Central memory CD4-positive, alpha-beta T cell (primary cell): Measurements from ENCODE around the gene MAP3K9.

Experiments used
- DNase-seq: peaks from one replicate; pipeline ENCODE4 v3.0.0; 2022

Gene MAP3K9

DNA sequence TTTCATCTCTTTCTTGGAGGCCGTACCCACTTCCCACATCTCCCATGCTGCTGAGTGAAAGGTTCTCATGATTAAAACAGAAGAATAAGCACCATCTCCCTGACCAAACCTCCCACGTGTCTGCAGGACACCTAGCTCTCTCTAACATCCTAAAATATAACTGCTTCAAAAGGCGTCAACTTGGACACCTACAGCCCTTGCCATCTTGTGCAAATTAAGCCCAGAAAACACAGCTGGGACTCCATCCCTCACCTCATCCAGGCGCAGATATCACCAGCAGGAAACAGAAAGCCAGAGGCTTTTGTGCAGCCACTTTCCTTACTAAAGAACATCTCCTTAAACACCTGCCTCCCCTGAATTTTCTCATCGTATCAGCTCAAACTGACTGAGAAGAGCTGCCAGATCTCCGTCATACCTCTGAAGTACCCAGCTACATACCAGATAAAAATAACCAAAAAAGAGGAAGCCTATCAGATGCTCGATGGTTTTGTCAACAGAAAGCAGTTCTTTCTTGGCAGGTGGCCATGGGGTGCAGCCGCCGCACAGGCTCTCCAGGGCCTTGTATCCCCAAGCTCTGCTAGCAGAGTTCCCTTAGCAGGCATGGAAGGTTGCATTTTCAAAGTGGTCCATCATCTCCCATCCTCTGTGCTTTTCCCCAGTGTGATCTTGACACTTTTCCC lies 28.8 kb downstream of the MAP3K9 start:
- no peak for DNase-seq

DNA sequence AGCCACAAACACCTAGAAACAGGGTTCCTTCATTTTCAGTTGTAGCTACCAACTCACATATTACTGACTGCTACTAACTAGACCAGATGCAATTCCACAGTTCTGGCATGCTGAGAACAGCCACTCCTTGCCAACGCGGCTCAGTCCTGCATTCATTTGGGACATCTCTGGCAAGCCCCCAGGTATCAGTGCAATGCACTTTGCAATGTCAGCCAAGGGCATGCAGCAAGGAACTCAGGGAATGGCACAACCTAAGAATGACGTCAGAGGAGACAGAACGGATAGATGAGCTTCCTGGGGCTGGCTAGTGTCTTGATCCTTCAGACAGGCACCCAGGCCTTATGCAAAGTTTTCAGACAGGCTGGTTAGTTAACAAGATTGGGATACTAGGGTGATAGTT lies 29.6 kb downstream of the MAP3K9 start:
- DNase-seq, result no peak

DNA sequence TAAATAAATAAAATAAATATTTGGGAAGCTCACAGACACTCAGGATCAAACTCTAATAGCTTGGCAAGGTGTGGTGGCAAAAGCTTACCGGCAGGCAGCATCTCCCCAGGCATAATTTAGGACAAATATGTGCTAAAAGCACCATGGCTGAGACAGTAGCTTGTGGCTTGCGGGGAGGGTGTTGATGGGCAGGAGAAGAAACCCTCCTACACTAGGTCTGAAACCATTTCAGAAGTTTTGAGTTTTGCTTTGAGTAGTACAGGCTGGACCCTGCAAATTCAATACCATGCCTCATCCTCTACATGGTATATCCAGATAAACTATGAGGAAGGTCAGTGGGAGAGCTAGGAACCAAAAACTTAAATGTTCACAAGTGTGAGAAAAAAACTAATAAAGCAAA lies 33.1 kb downstream of the MAP3K9 start:
- DNase-seq, result no peak

DNA sequence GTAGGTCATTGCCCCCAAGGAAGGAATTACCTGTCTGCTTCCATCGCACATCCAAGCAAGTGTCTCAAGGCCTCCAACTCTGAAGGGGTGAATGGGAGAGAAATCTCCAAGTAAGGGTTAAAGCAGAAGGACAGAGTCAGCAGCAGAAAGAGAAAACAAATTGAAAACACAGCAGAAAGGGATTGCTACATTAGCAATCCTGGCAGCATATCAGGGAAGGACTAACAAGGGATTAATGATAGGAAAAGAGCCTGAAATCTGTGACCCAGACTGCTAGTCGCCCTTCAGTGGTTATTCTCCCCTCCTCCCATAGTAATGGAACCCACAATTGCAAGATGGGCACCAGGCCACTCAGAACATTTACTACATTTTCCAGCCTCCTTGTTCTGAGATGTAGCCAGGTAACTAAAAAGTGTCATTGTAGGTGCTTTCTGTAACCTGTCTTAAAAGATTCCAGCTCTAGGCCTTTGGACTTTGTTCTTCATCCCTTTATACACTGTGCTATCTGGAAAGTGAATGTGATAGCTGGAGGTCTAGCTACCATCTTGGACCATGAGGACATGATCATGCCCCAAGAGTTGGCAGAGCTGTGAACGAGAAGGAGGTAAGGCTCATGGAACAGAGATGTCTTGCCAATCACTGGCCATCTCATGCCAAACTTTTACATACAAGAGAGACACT lies 36.0 kb downstream of the MAP3K9 start:
- no peak for DNase-seq

- no peak for DNase-seq
These were observed 37.5 kb downstream of the MAP3K9 start for GRCh38 chr14:70771781-70772212.

DNA sequence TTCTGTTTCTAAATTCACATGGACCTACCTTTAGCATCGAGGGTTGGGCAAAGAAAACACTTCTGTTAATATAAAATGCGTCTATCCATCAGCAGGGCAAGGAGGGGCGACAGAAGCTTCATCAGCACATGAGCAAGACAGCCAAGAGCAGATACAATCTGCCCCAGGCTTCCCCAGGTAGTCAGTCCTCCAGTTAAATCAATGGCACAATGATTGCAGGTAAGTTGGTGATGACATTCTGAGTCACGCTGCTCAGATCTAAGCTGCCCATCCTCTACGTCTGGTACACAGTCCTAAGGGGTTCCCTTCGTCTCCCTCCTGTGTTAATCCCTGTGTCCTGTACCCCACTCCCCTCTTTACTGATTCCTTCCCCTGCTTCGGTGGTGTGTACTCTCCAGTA lies 38.8 kb downstream of the MAP3K9 start:
- DNase-seq, result no peak

DNA sequence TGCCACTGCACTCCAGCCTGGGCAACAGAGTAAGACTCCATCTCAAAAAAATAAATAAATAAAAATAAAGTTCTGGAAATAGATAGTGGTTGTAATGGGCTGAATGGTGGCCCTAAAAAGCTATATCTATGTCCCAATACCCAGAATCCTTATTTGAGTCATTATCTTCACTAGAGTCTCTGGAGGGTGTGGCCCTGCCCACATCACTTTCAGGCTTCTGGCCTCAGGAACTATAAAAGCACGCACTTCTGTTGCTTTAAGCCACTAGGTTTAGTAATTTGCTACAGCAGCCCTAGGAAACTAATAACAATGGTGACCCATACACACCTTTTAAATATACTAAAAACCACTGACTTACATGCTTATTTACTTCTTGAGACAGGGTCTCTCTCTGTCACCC lies 49.9 kb downstream of the MAP3K9 start:
- no peak for DNase-seq

- no peak for DNase-seq
These were observed 53.7 kb downstream of the MAP3K9 start for GRCh38 chr14:70755655-70756054.

DNA sequence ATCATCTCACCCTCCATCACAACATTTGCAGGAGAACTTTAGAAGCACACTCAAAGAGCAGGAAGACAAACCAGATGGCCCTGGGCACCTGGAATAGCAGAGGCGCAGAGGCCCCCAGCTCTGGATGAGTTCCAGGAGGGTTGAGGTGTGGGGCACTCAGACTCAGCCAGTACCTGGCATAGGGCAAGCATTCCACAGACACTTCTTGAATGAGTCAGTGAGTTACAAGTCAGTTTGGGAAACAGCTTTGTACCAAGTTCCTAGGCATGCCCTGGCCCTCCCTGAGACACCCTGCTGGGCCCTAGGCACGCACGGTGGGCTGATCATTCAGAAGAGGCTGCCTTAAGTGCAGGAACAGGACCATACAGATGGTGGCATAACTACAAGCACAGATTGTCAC lies 54.3 kb downstream of the MAP3K9 start:
- no peak for DNase-seq

GRCh38 chr14:70753518-70753953 lies 55.8 kb downstream of the MAP3K9 start:
- DNase-seq, result no peak

DNA sequence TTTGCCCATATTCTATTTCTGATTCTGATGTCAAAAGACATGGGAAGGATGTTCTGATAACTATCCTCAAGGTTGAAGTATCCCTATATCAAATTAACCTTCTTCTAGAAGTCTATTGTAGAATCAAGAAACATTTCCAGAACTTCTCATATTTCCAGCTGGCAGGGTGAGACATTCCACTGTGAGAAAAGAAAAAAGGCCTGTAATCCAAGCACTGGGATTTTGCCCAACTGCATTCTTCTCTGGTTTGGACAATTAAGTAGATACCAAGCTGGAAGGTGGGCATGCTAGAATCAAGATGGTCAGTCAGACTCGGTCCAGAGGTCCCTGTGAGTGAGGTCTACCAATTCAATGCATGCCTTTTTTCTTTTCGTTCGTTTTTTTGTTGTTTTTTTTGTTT lies 60.9 kb downstream of the MAP3K9 start:
- no peak for DNase-seq

- DNase-seq, result no peak
These were observed 64.7 kb downstream of the MAP3K9 start for GRCh38 chr14:70744641-70745040.

DNA sequence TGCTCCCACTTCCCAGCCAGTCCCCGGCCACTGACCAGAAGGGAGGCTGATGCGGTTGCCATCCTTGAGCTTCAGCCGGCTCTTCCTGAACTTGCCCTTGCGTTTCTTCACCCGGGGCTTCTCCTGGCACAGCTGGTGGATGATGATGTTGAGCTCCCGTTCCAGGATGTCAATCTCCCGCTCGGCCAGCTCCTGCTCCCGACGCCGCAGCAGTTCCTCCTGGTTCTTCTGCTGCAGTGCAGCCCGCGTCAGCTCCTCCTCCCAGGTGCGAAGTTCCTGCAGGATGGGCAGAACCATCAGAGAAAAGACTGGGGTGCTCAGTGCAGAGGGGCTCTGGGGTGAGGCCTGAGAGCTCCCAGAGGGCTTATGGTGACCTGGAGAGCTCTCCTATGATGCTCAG lies 67.0 kb downstream of the MAP3K9 start:
- no peak for DNase-seq

GRCh38 chr14:70741482-70741881 lies 67.8 kb downstream of the MAP3K9 start:
- no peak for DNase-seq

DNA sequence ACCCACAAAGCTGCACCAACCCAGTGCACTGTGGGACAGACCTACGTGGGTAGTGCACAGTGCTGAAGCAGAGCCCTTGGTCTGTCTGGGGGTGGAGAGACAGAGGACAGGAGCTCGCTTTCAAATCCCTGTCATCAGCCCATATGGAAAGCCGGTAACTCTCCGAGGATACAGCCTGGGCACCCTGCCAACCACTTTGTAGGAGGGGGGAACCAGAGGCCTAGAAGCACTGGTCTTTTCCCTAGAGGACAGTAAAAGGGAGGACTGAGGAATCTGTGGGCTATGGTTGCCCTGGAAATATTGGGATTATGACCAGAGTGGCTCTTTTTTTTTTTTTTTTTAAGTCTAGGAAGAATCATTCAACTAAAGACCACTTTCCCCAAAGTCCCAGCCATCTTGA lies 74.3 kb downstream of the MAP3K9 start:
- no peak for DNase-seq

- no peak for DNase-seq
These were observed 77.7 kb downstream of the MAP3K9 start for GRCh38 chr14:70731447-70732239.

GRCh38 chr14:70730393-70730792 lies 78.9 kb downstream of the MAP3K9 start:
- no peak for DNase-seq

DNA sequence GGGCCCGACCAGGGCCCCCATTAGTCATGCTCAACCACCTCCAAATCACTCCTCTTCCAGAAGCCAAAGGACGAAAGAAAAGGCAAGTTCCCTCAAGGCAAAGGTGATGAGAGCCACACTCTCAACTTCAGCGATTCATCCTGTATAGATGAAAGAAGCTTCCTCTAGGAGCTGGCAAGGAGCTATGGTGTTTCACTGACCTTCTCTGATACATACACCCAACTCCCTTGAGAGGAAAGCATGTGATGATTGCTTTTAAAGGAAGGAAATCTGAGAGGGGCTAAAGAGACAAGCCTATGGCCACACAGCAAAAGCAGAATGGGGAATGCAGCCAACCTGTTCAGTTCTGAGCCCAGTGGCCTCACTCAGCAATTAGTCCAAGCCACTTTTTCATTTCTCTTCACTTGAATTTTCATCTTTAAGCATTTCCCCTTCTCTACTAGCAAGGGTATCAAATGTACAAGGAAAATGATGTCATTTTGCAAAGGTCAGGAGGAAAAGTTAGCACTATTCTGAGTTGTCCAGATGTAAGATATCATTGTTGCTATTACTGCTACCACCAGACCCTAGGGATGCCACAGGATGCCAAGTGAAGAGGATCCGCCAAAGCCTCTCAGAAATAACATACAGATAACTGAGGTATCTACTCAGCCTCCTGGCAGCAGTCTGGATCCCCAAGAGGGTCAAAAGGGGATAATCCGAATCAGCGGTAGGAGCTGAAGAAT lies 82.5 kb downstream of the MAP3K9 start:
- DNase-seq, result no peak

DNA sequence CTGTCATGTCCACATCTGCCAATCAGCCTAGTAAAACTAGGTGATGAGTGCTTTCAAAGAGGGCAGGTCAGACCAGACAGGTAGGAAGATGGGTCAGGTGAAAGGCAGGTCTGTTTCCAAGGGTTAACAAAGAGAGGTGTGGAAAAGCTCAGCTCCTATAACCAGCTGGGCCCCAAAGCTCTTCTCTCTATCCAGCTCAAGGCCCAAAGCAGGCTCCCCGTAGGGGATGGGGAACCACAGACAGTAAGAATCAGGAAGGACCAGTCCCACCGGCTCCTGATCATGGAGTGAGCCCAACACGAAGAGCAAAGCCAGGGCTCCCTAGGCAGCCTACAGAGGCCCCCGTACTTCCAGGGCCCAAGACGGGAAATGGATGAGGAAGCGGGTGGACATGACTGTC lies 84.4 kb downstream of the MAP3K9 start:
- DNase-seq, result no peak

GRCh38 chr14:70724110-70724509 lies 85.2 kb downstream of the MAP3K9 start:
- no peak for DNase-seq

DNA sequence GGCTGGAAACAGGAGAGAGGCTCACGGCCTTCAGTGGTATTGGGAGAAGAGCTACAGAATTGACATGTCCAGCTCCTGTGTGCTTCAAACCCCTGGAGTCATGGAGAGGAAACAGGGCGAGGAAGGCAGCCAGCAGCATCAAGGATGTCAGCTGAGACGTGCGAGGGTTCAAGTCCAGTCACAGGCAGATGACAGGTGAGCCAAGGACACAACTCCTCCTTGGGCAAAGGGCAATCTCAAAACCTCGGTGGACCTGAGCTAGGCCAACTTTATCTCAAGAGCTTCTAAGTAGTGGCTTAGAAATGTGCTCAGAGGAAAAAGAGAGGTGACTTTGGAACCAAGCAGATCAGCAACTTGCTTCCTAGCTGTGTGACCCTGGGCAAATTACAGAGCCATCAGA lies 86.0 kb downstream of the MAP3K9 start:
- no peak for DNase-seq

GRCh38 chr14:70722418-70722817 lies 86.9 kb downstream of the MAP3K9 start:
- no peak for DNase-seq

GRCh38 chr14:70721542-70721941 lies 87.8 kb downstream of the MAP3K9 start:
- no peak for DNase-seq
